PC-9 (cell line): Measurements from ENCODE around the gene MYB. TPM values are rescaled to one million over a fixed set of nuclear protein-coding genes. Genes with fewer than 3 reads are reported as not detected.

Experiments
- BruUV-seq: library from RNA; stranded (reverse); fragments of 400-500 nt; replicated peaks from 2 replicates; lab custom pipeline; 2021; lab: Mats Ljungman, UMichigan
- CTCF ChIA-PET: fragments of 300-600 bp; sonication (Branson Sonifier 250); formaldehyde crosslinking; loops from one replicate; lab custom pipeline; 2022; ENCODE audit warnings: antibody characterized with exemption; lab: Charles Lee
- POLR2A ChIA-PET: fragments of 300-600 bp; sonication (Branson Sonifier 250); formaldehyde crosslinking; loops from one replicate; lab custom pipeline; 2022; ENCODE audit warnings: antibody characterized with exemption; ENCODE audit not compliant: unreplicated experiment; lab: Charles Lee
- DNase-seq, 2 experiments: peaks; one replicate each; pipeline versions ENCODE4 v3.0.0 to v3.0.0-alpha.2; 2015 to 2022; ENCODE audit warnings: mixed read lengths in 1 of 2
- H2AFZ ChIP-seq: fragments of 200-600 bp; sonication (generic); 2 replicates; pipeline ENCODE4 v1.8.1; 2017; ENCODE audit warnings: antibody characterized with exemption
- H3F3A ChIP-seq: fragments of 200-600 bp; sonication (generic); 2 replicates; pipeline ENCODE4 v1.8.1; 2017; ENCODE audit warnings: antibody characterized with exemption, mild to moderate bottlenecking, low read depth; ENCODE audit not compliant: insufficient read depth
- H3K27ac ChIP-seq: fragments of 200-600 bp; sonication (generic); 2 replicates; pipeline ENCODE4 v1.6.1; 2016; ENCODE audit warnings: mixed run types
- H3K27me3 ChIP-seq: fragments of 200-600 bp; sonication (generic); 2 replicates; pipeline ENCODE4 v1.6.1; 2016; ENCODE audit warnings: low read depth, mixed run types; ENCODE audit not compliant: insufficient read depth
- H3K36me3 ChIP-seq: fragments of 200-600 bp; sonication (generic); 2 replicates; pipeline ENCODE4 v1.6.1; 2016; ENCODE audit warnings: low read depth, mixed run types
- H3K4me1 ChIP-seq: fragments of 200-600 bp; sonication (generic); replicated peaks from 2 replicates; pipeline ENCODE4 v1.6.1; 2016; ENCODE audit warnings: mixed run types; ENCODE audit not compliant: insufficient read depth
- H3K4me2 ChIP-seq: fragments of 200-600 bp; sonication (generic); 2 replicates; pipeline ENCODE4 v1.6.1; 2017; ENCODE audit warnings: mixed run types
- H3K4me3 ChIP-seq: fragments of 200-600 bp; sonication (generic); 2 replicates; pipeline ENCODE4 v1.6.1; 2016; ENCODE audit warnings: mixed run types
- H3K79me2 ChIP-seq: fragments of 200-600 bp; sonication (generic); 2 replicates; pipeline ENCODE4 v1.6.1; 2017; ENCODE audit warnings: low read depth, mixed run types
- H3K9me2 ChIP-seq: fragments of 200-600 bp; sonication (generic); 2 replicates; pipeline ENCODE4 v1.8.1; 2017; ENCODE audit warnings: mild to moderate bottlenecking; ENCODE audit not compliant: insufficient read depth
- H3K9me3 ChIP-seq: fragments of 200-600 bp; sonication (generic); 2 replicates; pipeline ENCODE4 v1.8.1; 2016; ENCODE audit warnings: low read depth; ENCODE audit not compliant: insufficient read depth
- H4K20me1 ChIP-seq: fragments of 200-600 bp; sonication (generic); 2 replicates; pipeline ENCODE4 v1.8.1; 2017; ENCODE audit not compliant: insufficient read depth
- CTCF ChIP-seq: fragments of 200-600 bp; sonication (generic); conservative IDR thresholded peaks from 2 replicates; pipeline ENCODE4 v1.6.1; 2017; ENCODE audit warnings: mixed run types, antibody characterized with exemption, mild to moderate bottlenecking, moderate library complexity
- EZH2 ChIP-seq: fragments of 200-600 bp; sonication (generic); IDR thresholded peaks from 2 replicates; pipeline ENCODE4 v1.8.0; 2017; ENCODE audit warnings: antibody characterized with exemption, low read depth
- intact Hi-C: fragments of 100-400 bp; cut with micrococcal nuclease; formaldehyde crosslinking; loops from one replicate; pipeline ENCODE4 v1.10.0; 2022; ENCODE audit not compliant: unreplicated experiment
- total RNA-seq: library from RNA; stranded (reverse); gene quantifications from 2 replicates; pipeline ENCODE4 v1.2.3, GENCODE V29; 2021

MYB gene
- total RNA-seq, 1 experiment from 2014 or later: 1.8 TPM

GRCh38 chr6:135265278-135265677, 84.2 kb downstream of the MYB start:
- ChIA-PET CTCF (no interaction called here), POLR2A (interaction anchor here (0.5 kb wide), 1 partner anchor 10 kb away, joined by 9 read pairs; no protein-coding TSS in a partner anchor)
- H3K79me2 ChIP-seq: no peaks in the 10 kb centered on the region
- H4K20me1 ChIP-seq: peaks cover 3% of the 10 kb centered on the region
- peak in 1 of 2 experiments; percentile 25 for DNase-seq
- H3K27me3 ChIP-seq: peaks cover 72% of the 10 kb centered on the region
- H3K27ac ChIP-seq: no peak overlapping the region
- no peak overlapping the region for H3K4me3 ChIP-seq
- H2AFZ ChIP-seq: no peak overlapping the region
- H3K9me3 ChIP-seq: no peaks in the 10 kb centered on the region
- peaks cover 5% of the 10 kb centered on the region; the same call in 1 of the 2 replicates for H3F3A ChIP-seq
- no peaks in the 10 kb centered on the region for H3K9me2 ChIP-seq
- BruUV-seq: no TSS peak
- no peaks in the 10 kb centered on the region for H3K36me3 ChIP-seq
- intact Hi-C loops: no loop called here
- TF ChIP-seq CTCF (no peak), EZH2 (no peak)
- peaks cover 10% of the 10 kb centered on the region for H3K4me1 ChIP-seq
- H3K4me2 ChIP-seq: no peak overlapping the region

- Histone ChIP-seq H3K36me3 (no peaks in the 10 kb centered on the region), H3K4me1 (peaks cover 24% of the 10 kb centered on the region), H2AFZ (no peak overlapping the region), H4K20me1 (peaks cover 3% of the 10 kb centered on the region), H3K4me2 (no peak overlapping the region), H3K79me2 (no peaks in the 10 kb centered on the region), H3K9me3 (no peaks in the 10 kb centered on the region), H3F3A (peaks cover 19% of the 10 kb centered on the region), H3K9me2 (no peaks in the 10 kb centered on the region), H3K27ac (no peak overlapping the region), H3K4me3 (no peak overlapping the region), H3K27me3 (peaks cover 66% of the 10 kb centered on the region)
- no peak for DNase-seq
- TF ChIP-seq EZH2 (no peak), CTCF (no peak)
- intact Hi-C loops: no loop called here
- ChIA-PET CTCF (no interaction called here), POLR2A (no interaction called here)
- BruUV-seq: no TSS peak
These were observed 85.6 kb downstream of the MYB start for GRCh38 chr6:135266675-135267074.

- Histone ChIP-seq H3K27ac (no peak overlapping the region), H3K36me3 (no peaks in the 10 kb centered on the region), H3K79me2 (no peaks in the 10 kb centered on the region), H3K9me2 (no peaks in the 10 kb centered on the region), H2AFZ (no peak overlapping the region), H3F3A (peaks cover 21% of the 10 kb centered on the region), H4K20me1 (peaks cover 3% of the 10 kb centered on the region), H3K4me3 (no peak overlapping the region), H3K27me3 (peaks cover 61% of the 10 kb centered on the region), H3K9me3 (no peaks in the 10 kb centered on the region), H3K4me2 (no peak overlapping the region), H3K4me1 (peaks cover 28% of the 10 kb centered on the region)
- no peak for DNase-seq
- POLR2A ChIA-PET: no interaction called here
- BruUV-seq: no TSS peak
- TF ChIP-seq CTCF (no peak), EZH2 (no peak)
- CTCF ChIA-PET: no interaction called here
- intact Hi-C loops: no loop called here
These were observed 86.0 kb downstream of the MYB start for GRCh38 chr6:135267085-135267484.
